Suppressor macrophage (primary cell): Measurements from ENCODE around the gene COX17.
A peak's percentile ranks its signal among the peaks of the same experiment; 100 is the strongest.

Experiments
- DNase-seq, 4 experiments: peaks; one replicate each; pipeline ENCODE4 v3.0.0-alpha.2; 2020 to 2022

Gene COX17

DNA sequence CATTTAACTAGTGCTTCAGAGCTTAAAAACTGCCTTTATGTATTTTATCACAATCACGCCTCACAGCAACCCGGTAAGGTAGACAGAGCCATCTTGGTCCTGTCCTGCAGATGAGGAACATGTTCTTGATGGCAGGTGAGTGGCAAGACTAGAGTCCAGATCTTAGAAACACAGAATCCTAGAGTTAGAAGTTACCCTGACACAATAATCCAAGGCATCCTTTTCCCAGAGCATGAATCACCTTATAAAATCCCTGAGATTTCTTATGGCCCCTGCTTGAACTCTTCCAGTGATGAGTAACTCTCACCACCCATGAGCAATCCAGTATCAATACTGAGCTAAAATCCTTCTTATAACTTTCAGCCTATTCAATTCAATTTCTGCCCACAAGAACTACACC is 33.7 kb downstream of the COX17 start:
- no peak for DNase-seq

GRCh38 chr3:119642746-119643473 is 34.3 kb downstream of the COX17 start:
- no peak for DNase-seq

DNA sequence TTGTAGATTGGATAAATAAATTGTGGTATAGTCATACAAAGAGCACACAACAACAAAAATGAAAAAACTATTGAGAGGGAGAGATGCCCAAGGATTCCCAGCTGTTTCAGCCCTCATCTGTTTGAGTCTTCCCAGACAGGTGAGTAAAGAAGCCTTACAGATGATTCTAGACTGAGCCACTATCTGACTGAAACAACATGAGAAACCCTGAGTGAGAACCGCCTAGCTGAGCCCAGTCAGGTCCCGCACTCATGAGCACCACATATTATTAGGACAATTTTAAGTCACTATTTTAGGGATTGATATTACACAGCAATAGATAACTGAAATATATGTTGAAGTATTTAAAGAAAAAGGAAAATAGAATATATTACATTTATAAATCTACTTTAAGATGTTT is 35.8 kb downstream of the COX17 start:
- no peak for DNase-seq

DNA sequence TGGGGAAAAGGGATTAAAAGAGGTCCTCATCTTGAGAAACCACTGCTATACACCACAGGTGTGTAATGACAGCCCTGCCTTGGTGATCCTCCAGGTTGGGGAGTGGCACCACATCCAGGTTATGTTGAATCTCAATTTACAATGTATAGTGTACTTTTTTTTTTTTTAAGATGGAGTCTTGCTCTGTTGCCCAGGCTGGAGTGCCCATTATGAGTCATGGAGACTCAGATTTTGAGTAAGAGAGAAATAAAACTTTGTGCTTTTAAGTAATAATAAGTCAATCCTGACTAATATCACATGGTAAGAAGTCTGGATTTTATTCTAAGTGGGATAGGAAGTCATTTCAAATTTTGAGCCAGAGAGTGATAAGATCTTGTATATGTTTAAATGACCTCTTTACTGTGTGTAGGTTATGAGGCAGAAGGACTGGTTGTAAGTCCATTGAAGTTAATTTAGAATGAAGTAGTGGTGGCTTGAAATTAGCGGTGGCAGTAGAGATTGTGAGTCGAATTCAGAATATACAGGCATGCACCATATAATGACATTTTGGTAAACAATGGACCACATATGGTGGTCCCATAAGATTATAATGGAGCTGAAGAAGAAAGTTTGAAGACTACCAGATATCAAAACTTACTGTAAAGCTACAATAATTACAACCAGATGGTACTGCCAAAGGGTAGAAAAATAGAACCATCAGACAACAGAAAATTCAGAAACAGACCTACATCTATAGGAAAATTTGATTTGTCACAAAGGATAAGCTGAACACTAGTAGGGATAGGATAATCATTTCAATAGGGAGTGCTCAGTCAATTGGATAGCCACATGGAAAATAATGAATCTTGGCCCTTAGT is 37.5 kb downstream of the COX17 start:
- no peak for DNase-seq

DNA sequence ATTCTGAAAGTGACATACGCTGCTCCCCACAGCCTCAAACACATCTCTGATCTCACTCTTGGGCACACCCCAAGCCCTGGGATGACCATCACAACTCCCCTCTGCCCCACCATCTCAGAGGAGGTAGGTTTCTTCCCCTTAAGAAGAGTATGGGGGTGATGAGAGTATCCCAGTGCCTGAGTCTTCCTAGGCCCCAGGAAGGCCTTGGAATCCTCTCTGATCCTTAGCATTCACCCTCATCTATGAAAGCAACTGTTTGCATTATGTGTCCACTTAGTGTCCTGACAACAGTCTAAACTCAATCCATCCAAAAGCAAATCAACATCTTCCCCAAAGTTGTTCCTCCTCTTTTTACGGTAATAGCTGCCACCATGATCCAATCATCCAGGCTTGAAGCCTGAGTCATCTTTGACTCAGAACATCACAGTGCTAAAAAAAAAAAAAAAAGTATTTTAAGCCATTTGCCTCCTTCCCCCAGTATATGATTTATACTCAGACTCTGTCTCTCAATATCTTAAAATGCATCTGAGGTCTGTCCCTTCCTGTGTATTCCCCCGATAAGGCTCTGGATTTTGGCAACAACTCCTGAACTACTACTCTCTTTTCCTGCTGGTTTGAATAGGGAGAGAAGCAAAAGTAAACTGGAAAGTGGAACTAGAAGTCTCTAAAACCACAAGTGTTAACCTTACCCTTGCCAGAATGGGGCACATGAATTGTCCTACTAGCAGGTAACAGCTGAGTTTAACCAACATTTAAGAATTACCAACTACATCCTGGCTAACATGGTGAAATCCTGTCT is 39.3 kb downstream of the COX17 start:
- peak; percentile 69 to 92 (median 80) for DNase-seq

DNA sequence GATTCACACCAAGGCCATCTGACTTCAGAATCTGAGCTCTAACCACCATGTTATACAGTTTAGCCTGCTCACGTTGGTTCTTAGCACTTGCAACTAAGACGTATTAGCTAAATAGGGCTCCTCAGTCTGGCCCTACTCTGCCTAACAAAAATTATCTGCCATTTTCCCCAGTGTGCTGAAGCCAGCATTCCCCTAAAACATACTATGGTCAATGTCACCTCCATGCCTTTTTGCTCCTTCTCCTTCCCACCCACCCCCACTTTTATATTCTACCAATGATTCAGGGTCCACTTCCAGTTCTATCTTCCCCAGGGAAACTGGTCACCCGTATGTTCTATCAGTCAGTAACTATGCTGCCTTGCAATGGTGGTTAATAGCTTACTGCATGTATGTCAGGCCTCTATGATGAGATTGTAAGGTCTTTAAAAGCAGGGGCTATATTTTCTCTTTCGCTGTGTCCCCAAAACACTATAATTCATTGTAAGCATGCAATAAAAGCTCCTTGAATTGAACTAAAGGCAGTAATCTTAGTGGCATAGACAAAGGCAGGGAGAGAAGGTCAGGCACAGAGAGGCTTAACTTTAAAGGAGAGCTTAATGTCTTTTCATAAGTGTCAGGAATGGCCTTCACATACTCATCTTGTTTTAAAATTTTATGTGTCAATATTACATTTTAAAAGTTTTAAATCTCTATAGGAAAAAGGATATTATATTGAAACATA is 40.2 kb downstream of the COX17 start:
- no peak for DNase-seq

- peak; percentile 27 to 54 (median 36) for DNase-seq
These were observed 41.0 kb downstream of the COX17 start for GRCh38 chr3:119636249-119636648.

- DNase-seq, result no peak
These were observed 41.5 kb downstream of the COX17 start for GRCh38 chr3:119635719-119636118.

DNA sequence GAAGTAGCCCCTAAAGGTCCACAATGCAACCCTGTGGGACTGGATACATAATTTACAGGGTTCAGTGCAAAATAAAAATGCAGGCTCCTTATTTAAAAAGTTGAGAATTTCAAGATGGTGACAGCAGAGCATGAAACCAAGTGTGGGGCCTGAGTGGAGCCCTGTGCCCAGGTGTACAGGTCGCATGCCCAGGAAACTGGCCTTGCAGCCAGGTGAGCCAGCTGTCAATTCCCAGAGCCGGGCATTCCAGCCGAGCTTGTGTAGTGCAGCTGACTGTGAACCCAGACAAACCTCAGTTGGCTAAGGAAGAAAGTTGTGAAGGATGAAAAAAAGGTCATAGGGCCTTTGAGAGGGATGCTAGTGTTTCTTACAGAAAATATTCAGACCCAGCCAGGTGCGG is 44.4 kb downstream of the COX17 start:
- DNase-seq, result no peak

- DNase-seq, result peak in 3 of 4 experiments; percentile 44 to 62 (median 51)
These were observed 45.0 kb downstream of the COX17 start for GRCh38 chr3:119632216-119632615.

- no peak for DNase-seq
These were observed 45.7 kb downstream of the COX17 start for GRCh38 chr3:119631516-119631915.

DNA sequence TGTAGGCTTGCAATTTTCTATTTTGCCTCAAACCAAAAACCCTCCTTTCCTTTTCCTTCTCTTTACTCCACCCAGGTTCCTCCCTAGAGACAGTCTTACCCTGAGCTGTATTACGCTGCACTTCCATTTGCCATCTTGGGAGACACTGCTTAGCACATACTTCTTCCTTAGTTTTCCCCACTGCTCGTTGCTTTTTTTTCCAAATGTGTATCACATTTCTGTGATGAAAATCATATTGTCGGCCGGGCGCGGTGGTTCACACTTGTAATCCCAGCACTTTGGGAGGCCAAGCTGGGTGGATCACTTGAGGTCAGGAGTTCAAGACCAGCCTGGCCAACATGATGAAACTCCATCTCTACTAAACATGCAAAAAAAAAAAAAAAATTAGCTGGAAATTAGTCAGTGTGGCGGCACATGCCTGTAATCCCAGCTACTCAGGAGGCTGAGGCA is 46.3 kb downstream of the COX17 start:
- DNase-seq, result no peak

DNA sequence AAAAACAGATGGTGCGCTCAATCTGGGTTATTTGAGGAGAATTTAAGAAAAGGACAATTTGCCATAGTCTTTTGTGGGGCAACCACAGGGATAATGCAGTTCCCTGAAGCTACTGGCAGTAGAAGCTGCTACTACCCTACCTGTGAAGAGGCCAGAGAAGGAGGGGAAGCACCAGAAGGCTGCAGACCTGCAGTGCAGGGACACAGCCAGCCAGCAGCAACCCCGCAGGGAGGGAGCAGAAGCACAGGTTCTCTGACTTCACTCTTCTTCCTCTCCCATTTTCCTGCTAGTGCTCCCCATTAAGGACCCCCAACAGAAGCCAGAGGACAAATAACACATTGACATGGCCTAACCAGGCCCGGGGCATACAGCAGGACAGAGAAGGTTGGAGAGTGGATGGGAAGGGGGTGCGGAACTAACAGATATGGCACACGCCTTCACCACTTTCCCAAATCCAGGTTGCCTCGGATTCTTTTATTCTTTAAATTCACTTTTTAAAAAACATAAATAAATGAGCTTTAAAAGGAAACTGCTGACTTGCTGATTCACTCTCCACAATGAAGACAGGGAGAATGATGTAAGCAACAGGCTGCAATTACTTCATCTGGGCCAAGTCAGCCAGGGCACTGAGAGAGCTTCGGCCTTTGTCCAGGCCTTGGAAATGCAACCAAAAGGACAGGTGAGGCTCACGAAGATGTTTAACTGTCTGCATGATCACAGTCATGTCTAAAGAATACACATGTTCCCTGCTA is 46.9 kb downstream of the COX17 start:
- DNase-seq, result peak; percentile 58 to 81 (median 75)

DNA sequence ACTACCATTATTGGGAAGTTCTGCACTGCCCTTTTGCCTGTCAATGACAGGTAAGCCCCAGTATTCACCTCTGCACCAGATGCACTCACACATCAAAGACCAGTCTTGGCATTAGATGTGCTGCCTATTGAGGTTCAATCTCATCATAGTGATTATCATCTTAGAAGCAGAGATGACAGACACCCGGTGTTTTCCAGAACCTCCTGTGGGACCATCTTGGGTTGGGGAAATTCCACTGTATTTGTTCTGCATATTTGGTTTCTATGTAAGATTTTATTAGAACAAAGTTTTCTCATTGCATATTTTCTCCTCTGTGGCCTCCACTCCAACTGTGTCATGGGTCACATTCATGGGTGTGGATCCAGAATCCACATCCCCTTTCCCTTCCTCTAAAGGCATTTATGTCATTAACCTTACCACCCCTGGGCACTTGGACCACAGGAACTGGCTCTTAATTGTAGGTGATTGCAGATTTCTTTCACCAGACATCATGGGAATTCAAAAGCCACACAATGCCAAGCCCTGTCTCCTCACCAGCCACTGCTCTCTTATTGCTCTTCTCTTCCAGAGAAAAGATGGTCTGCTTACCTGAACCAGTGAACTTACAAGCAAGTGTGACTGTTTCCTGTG is 48.3 kb downstream of the COX17 start:
- peak; percentile 50 to 78 (median 64) for DNase-seq

- peak; percentile 33 to 66 (median 58) for DNase-seq
These were observed 48.8 kb downstream of the COX17 start for GRCh38 chr3:119628390-119628789.

DNA sequence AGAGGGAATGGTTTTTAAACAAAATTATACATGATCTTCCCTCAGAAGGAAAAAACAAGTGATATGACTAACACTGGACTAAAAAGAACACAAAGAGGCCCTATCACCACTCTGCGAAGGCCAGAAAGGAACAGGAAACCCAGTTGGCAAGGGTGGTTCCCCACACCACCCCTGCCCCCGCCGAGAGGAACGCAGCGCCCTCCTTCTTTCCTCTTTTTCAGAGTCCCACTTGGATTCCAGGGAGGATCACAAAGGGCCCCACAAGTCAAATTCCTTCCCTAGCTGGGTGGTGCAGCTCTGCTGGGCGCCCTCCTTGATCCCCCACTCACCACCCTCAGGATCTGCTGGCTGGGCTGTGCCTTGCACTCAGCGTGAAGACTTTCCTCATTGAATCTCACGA is 49.7 kb downstream of the COX17 start:
- peak; percentile 66 to 88 (median 78) for DNase-seq

DNA sequence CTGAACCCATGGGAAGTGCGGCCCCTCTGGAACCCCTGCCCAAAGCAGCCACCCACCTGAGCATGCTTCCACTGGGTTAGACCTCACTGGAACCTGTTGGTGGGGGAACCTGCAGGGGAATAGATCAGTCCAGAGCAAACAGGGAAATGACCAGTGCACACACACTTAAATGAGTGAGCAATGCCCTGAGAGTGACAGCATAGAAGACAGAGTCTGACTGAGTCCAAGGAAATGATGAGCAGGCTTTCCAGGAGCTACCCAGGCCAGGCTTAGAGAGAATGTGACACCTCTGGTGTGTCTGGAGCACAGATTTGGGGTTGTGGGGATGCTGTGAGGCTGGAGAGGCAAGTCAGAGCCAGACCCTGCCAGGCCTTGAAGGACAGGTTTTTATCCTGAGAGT is 51.0 kb downstream of the COX17 start:
- DNase-seq, result peak in 3 of 4 experiments; percentile 21 to 42 (median 40)

DNA sequence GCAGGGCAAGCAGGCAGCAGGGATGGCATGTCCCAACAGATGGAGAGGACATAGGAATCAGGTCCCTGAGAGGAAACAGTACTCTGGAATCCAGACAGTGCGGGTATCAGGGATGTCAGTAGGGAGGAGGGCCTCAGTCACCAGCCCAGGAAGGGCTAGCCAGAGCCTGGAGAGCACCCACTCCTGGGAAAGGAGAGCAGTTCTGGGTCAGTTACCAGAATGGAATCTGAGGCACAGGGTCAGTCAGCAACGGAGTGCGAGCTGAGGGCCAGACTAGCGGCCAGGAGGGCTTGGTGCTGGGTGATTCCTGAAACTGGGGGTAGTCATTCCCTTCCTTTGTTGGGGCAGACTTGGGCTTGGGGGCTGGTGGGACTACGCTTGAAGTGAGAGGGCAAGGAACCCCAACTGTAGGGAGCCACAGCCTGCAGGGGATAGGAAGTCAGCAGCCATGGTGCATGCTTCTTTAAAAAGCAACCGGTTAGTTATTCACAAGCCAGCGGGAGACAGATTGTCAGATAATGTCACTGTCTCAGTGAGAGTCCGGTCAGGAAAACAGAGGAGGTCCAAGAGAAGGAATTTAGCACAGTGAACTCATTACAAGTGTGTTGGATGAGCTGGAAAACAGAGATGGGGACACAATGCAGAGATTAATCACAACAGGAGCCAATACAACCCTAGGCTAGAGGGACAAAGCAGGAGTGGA is 51.6 kb downstream of the COX17 start:
- DNase-seq, result no peak

DNA sequence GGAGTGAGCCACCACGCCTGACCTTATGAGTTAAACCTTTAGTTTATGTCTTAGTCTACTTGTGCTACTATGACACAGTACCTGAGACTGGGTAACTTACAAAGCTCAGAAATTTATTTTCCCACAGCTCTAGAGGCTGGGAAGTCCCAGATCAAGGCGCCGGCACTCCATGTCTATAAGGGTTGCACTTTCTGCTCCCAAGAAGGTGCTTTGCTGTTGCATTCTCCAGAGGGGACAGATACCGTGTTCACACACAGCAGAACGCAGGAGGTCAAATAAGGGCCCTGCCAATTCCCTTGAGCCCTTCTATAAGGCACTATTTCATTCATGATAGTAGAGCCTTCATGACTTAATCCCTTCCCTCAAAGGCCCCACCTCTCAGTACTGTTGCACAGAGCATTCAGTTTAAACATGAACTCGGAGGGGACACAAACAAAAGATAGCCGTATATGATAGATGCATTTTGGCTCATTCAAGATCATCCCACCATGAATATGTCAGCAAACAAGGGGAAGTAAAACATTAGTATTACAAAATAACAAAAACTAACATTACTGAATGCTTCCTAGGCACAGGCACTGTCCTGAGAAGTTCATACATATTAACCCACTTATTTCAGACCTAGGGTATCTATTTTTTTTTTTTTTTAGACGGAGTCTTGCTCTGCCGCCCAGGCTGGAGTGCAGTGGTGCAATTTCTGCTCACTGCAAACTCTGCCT is 53.0 kb downstream of the COX17 start:
- DNase-seq, result peak in 2 of 4 experiments; percentile 38 to 57

DNA sequence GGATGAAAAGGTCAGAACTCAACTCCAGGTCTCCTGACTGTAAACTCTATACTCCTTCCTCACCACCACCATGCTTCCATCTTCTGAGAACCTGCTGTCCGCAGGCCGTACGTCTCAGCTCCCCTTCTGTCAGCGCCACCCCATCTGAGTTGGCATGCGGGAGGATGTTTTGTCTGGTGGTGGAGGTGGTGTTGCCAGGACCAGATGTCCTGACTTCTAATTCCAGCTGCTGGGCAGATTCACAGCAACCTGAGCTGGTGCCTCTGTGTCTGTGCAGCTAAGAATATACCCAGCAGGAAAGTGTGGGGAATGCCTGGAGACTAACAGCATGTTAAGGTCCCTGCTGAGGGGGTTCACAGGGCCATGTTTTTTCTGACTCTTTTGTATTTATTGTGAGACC is 56.3 kb downstream of the COX17 start:
- no peak for DNase-seq
